H9 (cell line): ENCODE measurements around the gene ERO1A. TPM values are rescaled to one million over a fixed set of nuclear protein-coding genes. Genes with fewer than 3 reads are reported as not detected.

Source experiments
- DNase-seq: peaks from one replicate; pipeline ENCODE4 v3.0.0-alpha.2; 2017
- H2AFZ ChIP-seq: one replicate; pipeline ENCODE4 v1.6.1; 2013; ENCODE audit warnings: mild to moderate bottlenecking, low read length, control low read depth, moderate library complexity
- H2AK5ac ChIP-seq: 2 replicates; pipeline ENCODE4 v1.6.1; 2013; ENCODE audit warnings: low read length, control low read depth, mixed read lengths; ENCODE audit not compliant: insufficient read length
- H2BK120ac ChIP-seq: one replicate; pipeline ENCODE4 v1.6.1; 2013; ENCODE audit warnings: low read depth, mild to moderate bottlenecking, low read length, control low read depth, inconsistent platforms; ENCODE audit not compliant: poor library complexity, severe bottlenecking
- H2BK12ac ChIP-seq: 2 replicates; pipeline ENCODE4 v1.6.1; 2013; ENCODE audit warnings: low read length, control low read depth, mixed read lengths, low read depth; ENCODE audit not compliant: insufficient read length
- H2BK15ac ChIP-seq: 2 replicates; pipeline ENCODE4 v1.6.1; 2013; ENCODE audit warnings: low read depth, low read length, control low read depth
- H2BK20ac ChIP-seq: one replicate; pipeline ENCODE4 v1.6.1; 2013; ENCODE audit warnings: low read depth, mild to moderate bottlenecking, low read length, control low read depth, inconsistent platforms; ENCODE audit not compliant: poor library complexity, severe bottlenecking
- H2BK5ac ChIP-seq: 2 replicates; pipeline ENCODE4 v1.6.1; 2013; ENCODE audit warnings: low read length, control low read depth, mixed read lengths; ENCODE audit not compliant: insufficient read length
- H3K14ac ChIP-seq: 2 replicates; pipeline ENCODE4 v1.6.1; 2013; ENCODE audit warnings: low read length, control low read depth; ENCODE audit not compliant: insufficient read depth
- H3K18ac ChIP-seq: 2 replicates; pipeline ENCODE4 v1.6.1; 2013; ENCODE audit warnings: low read depth, mild to moderate bottlenecking, mixed read lengths, low read length, control low read depth; ENCODE audit not compliant: insufficient read length
- H3K23ac ChIP-seq: 2 replicates; pipeline ENCODE4 v1.6.1; 2013; ENCODE audit warnings: low read length, control low read depth, mixed read lengths, low read depth; ENCODE audit not compliant: insufficient read length
- H3K23me2 ChIP-seq: 2 replicates; pipeline ENCODE4 v1.6.1; 2013; ENCODE audit warnings: low read depth, mild to moderate bottlenecking, mixed read lengths, low read length, control low read depth; ENCODE audit not compliant: insufficient read length, poor library complexity, severe bottlenecking
- H3K27ac ChIP-seq: 2 replicates; pipeline ENCODE4 v1.5.1; 2013; ENCODE audit warnings: low read length, control low read depth, mixed read lengths, low read depth; ENCODE audit not compliant: insufficient read length
- H3K27me3 ChIP-seq: 2 replicates; pipeline ENCODE4 v1.6.1; 2013; ENCODE audit warnings: low read length, control low read depth, inconsistent platforms; ENCODE audit not compliant: insufficient read depth
- H3K4ac ChIP-seq: 2 replicates; pipeline ENCODE4 v1.6.1; 2013; ENCODE audit warnings: low read depth, mild to moderate bottlenecking, control low read depth, inconsistent platforms, low read length, moderate library complexity
- H3K4me1 ChIP-seq: 2 replicates; pipeline ENCODE4 v1.6.1; 2013; ENCODE audit warnings: low read length, control low read depth, inconsistent platforms; ENCODE audit not compliant: insufficient read depth
- H3K4me2 ChIP-seq: 2 replicates; pipeline ENCODE4 v1.6.1; 2013; ENCODE audit warnings: low read length, control low read depth, mixed read lengths; ENCODE audit not compliant: insufficient read length, insufficient read depth
- H3K56ac ChIP-seq: 2 replicates; pipeline ENCODE4 v1.6.1; 2013; ENCODE audit warnings: low read depth, mild to moderate bottlenecking, mixed read lengths, low read length, control low read depth; ENCODE audit not compliant: insufficient read length
- H3K79me1 ChIP-seq: 2 replicates; pipeline ENCODE4 v1.6.1; 2013; ENCODE audit warnings: low read depth, mild to moderate bottlenecking, moderate library complexity, low read length, control low read depth, inconsistent platforms; ENCODE audit not compliant: insufficient read depth, poor library complexity, severe bottlenecking
- H3K79me2 ChIP-seq: 2 replicates; pipeline ENCODE4 v1.6.1; 2013; ENCODE audit warnings: low read length, control low read depth, inconsistent platforms; ENCODE audit not compliant: insufficient read depth
- H3K9ac ChIP-seq: 2 replicates; pipeline ENCODE4 v1.6.1; 2013; ENCODE audit warnings: low read length, control low read depth, mixed read lengths; ENCODE audit not compliant: insufficient read length; ENCODE audit errors: extremely low read depth
- H3K9me3 ChIP-seq: one replicate; pipeline ENCODE4 v1.6.1; 2013; ENCODE audit warnings: low read depth, low read length, inconsistent platforms; ENCODE audit not compliant: control insufficient read depth
- H3T11ph ChIP-seq: one replicate; pipeline ENCODE4 v1.6.1; 2013; ENCODE audit warnings: mild to moderate bottlenecking, low read length, control low read depth, inconsistent platforms
- H4K20me1 ChIP-seq: one replicate; pipeline ENCODE4 v1.6.1; 2013; ENCODE audit not compliant: control insufficient read depth, insufficient read length, insufficient read depth
- H4K5ac ChIP-seq: 2 replicates; pipeline ENCODE4 v1.6.1; 2013; ENCODE audit warnings: low read depth, mild to moderate bottlenecking, mixed read lengths, low read length, control low read depth; ENCODE audit not compliant: insufficient read length
- H4K8ac ChIP-seq: replicated peaks from 2 replicates; pipeline ENCODE4 v1.6.1; 2013; ENCODE audit warnings: low read length, control low read depth, mixed read lengths, low read depth; ENCODE audit not compliant: insufficient read length
- H4K91ac ChIP-seq: 2 replicates; pipeline ENCODE4 v1.6.1; 2013; ENCODE audit warnings: low read depth, mild to moderate bottlenecking, moderate library complexity, mixed read lengths, low read length, control low read depth; ENCODE audit not compliant: insufficient read length
- H3K27ac Mint-ChIP-seq, 3 experiments: 2 replicates in 2 of 3; 3 replicates in 1 of 3; pipeline ENCODE4 v1.8.0; 2020 to 2021; ENCODE audit warnings: mixed read lengths in 3 of 3, mild to moderate bottlenecking in 1 of 3, moderate library complexity in 1 of 3
- H3K27me3 Mint-ChIP-seq: 2 replicates; pipeline ENCODE4 v1.8.0; 2021; ENCODE audit warnings: low read depth, mild to moderate bottlenecking, moderate library complexity, mixed read lengths
- H3K36me3 Mint-ChIP-seq, 3 experiments: 2 replicates in 2 of 3; 3 replicates in 1 of 3; pipeline ENCODE4 v1.8.0; 2020 to 2021; ENCODE audit warnings: low read depth in 3 of 3, mixed read lengths in 3 of 3; ENCODE audit not compliant: insufficient read depth in 1 of 3
- H3K4me1 Mint-ChIP-seq, 2 experiments: 2 replicates each; pipeline ENCODE4 v1.8.0; 2020; ENCODE audit warnings: mixed read lengths in 2 of 2
- H3K4me3 Mint-ChIP-seq, 2 experiments: 2 replicates in 1 of 2; 3 replicates in 1 of 2; pipeline ENCODE4 v1.8.0; 2020 to 2021; ENCODE audit warnings: mild to moderate bottlenecking in 2 of 2, mixed read lengths in 2 of 2, moderate library complexity in 1 of 2
- H3K9me3 Mint-ChIP-seq, 2 experiments: 2 replicates in 1 of 2; 3 replicates in 1 of 2; pipeline ENCODE4 v1.8.0; 2020; ENCODE audit warnings: mild to moderate bottlenecking in 2 of 2, mixed read lengths in 2 of 2, moderate library complexity in 1 of 2
- CTCF ChIP-seq: fragments of 200-600 bp; sonication (generic); conservative IDR thresholded peaks from 3 replicates; pipeline ENCODE4 v1.8.0; 2021; ENCODE audit warnings: antibody characterized with exemption, mild to moderate bottlenecking
- whole genome bisulfite sequencing: extraction: QIAGEN DNeasy Blood & Tissue Kit; methylation state at CpG from one replicate; pipeline ENCODE4 v1.1.7; 2013; ENCODE audit warnings: missing lambda C conversion rate, low lambda C conversion rate, mixed read lengths; ENCODE audit not compliant: insufficient read length; ENCODE audit errors: extremely low coverage; 5-methylcytosine and 5-hydroxymethylcytosine counted together
- total RNA-seq: library from RNA; stranded (reverse); gene quantifications from 2 replicates; pipeline ENCODE4 v1.2.1, GENCODE V29; 2021

ERO1A gene
- total RNA-seq, 1 experiment from 2014 or later = 37.1 TPM

- H3K36me3 Mint-ChIP-seq = peaks cover 6 to 19% (median 10%) of the 10 kb centered on the region in 3 experiments; a peak in 5 of 7 replicates
- Histone ChIP-seq H3K27me3 (no peaks in the 10 kb centered on the region), H3K4me1 (no peaks in the 10 kb centered on the region; the same call in 1 of the 2 replicates), H4K20me1 (no peaks in the 10 kb centered on the region), H2AFZ (no peak overlapping the region), H3K56ac (no peak overlapping the region), H3K4me2 (no peak overlapping the region), H3K14ac (no peak overlapping the region), H3K79me2 (peaks cover 9% of the 10 kb centered on the region; the same call in 1 of the 2 replicates), H3K23ac (no peak overlapping the region), H2BK120ac (no peak overlapping the region), H2BK12ac (no peak overlapping the region), H3K9me3 (no peaks in the 10 kb centered on the region), H3K18ac (no peak overlapping the region), H3K27ac (no peak overlapping the region), H3K79me1 (peaks cover 3% of the 10 kb centered on the region), H4K5ac (no peak overlapping the region), H3T11ph (no peak overlapping the region), H2BK15ac (no peak overlapping the region), H3K9ac (no peak overlapping the region), H2BK5ac (no peak overlapping the region), H3K4ac (no peak overlapping the region), H2BK20ac (no peak overlapping the region), H4K8ac (no peak overlapping the region), H3K23me2 (no peaks in the 10 kb centered on the region), H4K91ac (no peak overlapping the region), H2AK5ac (no peak overlapping the region)
- no CpG with 5 or more reads among the region's 1 CpG for WGBS
- H3K4me1 Mint-ChIP-seq = peaks cover 17 to 21% of the 10 kb centered on the region in 2 experiments
- no peak for TF ChIP-seq CTCF
- no peaks in the 10 kb centered on the region for H3K27me3 Mint-ChIP-seq
- DNase-seq = no peak
- H3K27ac Mint-ChIP-seq = no peak overlapping the region
- no peaks in the 10 kb centered on the region for H3K9me3 Mint-ChIP-seq
- no peak overlapping the region for H3K4me3 Mint-ChIP-seq
These were observed 45.4 kb upstream of the ERO1A start for GRCh38 chr14:52740751-52741150.
